GM06990 (cell line): ENCODE data around the gene RAPGEF5.

Source experiments
- DNase-seq: peaks from one replicate; pipeline ENCODE4 v3.0.0-alpha.2; 2011; ENCODE audit not compliant: insufficient read length; ENCODE audit errors: extremely low read depth
- H3K27me3 ChIP-seq: replicated peaks from 2 replicates; pipeline ENCODE4 v1.6.0; 2011; ENCODE audit warnings: low read length; ENCODE audit not compliant: control insufficient read depth, insufficient read depth
- H3K36me3 ChIP-seq: 2 replicates; pipeline ENCODE4 v1.5.1; 2011; ENCODE audit warnings: low read length; ENCODE audit not compliant: control insufficient read depth, insufficient read depth
- H3K4me3 ChIP-seq: replicated peaks from 2 replicates; pipeline ENCODE4 v1.5.1; 2011; ENCODE audit warnings: low read depth, mild to moderate bottlenecking, control low read depth, low read length
- CTCF ChIP-seq: IDR thresholded peaks from 2 replicates; pipeline ENCODE4 v1.5.1; 2011; ENCODE audit warnings: low read length, control low read depth, mild to moderate bottlenecking, inconsistent platforms; ENCODE audit not compliant: insufficient read depth, poor library complexity, severe bottlenecking

RAPGEF5 gene

GRCh38 chr7:22395222-22395621 is 38.3 kb upstream of the RAPGEF5 start:
- Histone ChIP-seq H3K27me3 (no peaks in the 10 kb centered on the region), H3K36me3 (no peaks in the 10 kb centered on the region), H3K4me3 (no peak overlapping the region)
- TF ChIP-seq CTCF, result no peak
- DNase-seq, result no peak

- H3K27me3 ChIP-seq, result no peaks in the 10 kb centered on the region
- no peaks in the 10 kb centered on the region for H3K36me3 ChIP-seq
- H3K4me3 ChIP-seq, result no peak overlapping the region
- no peak for DNase-seq
- no peak for TF ChIP-seq CTCF
These were observed 37.8 kb upstream of the RAPGEF5 start for GRCh38 chr7:22394739-22395138.

GRCh38 chr7:22393913-22394729 is 37.2 kb upstream of the RAPGEF5 start:
- TF ChIP-seq CTCF, result no peak
- H3K36me3 ChIP-seq, result no peaks in the 10 kb centered on the region
- no peaks in the 10 kb centered on the region for H3K27me3 ChIP-seq
- no peak overlapping the region for H3K4me3 ChIP-seq
- DNase-seq, result no peak

- DNase-seq, result no peak
- Histone ChIP-seq H3K27me3 (no peaks in the 10 kb centered on the region), H3K4me3 (no peak overlapping the region), H3K36me3 (no peaks in the 10 kb centered on the region)
- TF ChIP-seq CTCF, result no peak
These were observed 33.6 kb upstream of the RAPGEF5 start for GRCh38 chr7:22390516-22390915.

GRCh38 chr7:22389892-22390291 is 32.9 kb upstream of the RAPGEF5 start:
- H3K27me3 ChIP-seq, result no peaks in the 10 kb centered on the region
- no peak for DNase-seq
- no peak for TF ChIP-seq CTCF
- H3K4me3 ChIP-seq, result no peak overlapping the region
- H3K36me3 ChIP-seq, result no peaks in the 10 kb centered on the region
